Middle frontal gyrus (tissue), 1 donor: Measurements from ENCODE around the gene MLX.
A peak's percentile ranks its signal among the peaks of the same experiment; 100 is the strongest.
"Not testable (repeated sequence)": the region's sequence is repeated elsewhere in the genome, so short reads cannot be mapped to it uniquely, and the experiment has no call there.

Experiments
- DNase-seq: peaks from one replicate; pipeline ENCODE4 v3.0.0-alpha.2; 2015; ENCODE audit warnings: low spot score; ENCODE audit errors: extremely low spot score

MLX gene

DNA sequence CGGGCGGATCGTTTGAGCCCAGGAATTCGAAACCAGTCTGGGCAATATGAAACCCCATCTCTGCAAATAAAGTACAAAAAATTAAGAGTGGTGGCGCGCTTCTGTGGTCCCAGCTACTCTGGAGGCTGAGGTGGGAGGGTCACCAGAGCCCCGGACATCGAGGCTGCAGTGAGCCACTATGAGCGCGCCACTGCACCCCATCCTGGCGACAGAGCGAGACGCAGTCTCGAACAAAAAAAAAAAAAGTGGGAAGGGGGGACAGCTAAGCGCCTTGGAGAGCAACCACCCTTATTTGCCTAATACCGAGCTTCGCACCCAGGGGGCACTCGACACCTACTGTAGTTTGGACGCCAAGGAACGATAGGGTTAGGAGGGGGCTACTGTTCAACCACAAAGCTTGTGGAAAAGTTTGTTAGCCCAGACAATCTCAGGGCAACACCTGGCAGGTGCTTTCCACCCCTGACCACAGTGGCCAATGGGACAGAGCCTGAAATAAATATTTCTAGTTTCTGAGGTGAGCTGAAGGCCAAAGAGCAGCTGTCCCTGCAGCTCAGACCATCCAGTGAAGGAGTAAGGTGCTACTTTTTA is 11.5 kb downstream of the MLX start:
- DNase-seq = no peak

DNA sequence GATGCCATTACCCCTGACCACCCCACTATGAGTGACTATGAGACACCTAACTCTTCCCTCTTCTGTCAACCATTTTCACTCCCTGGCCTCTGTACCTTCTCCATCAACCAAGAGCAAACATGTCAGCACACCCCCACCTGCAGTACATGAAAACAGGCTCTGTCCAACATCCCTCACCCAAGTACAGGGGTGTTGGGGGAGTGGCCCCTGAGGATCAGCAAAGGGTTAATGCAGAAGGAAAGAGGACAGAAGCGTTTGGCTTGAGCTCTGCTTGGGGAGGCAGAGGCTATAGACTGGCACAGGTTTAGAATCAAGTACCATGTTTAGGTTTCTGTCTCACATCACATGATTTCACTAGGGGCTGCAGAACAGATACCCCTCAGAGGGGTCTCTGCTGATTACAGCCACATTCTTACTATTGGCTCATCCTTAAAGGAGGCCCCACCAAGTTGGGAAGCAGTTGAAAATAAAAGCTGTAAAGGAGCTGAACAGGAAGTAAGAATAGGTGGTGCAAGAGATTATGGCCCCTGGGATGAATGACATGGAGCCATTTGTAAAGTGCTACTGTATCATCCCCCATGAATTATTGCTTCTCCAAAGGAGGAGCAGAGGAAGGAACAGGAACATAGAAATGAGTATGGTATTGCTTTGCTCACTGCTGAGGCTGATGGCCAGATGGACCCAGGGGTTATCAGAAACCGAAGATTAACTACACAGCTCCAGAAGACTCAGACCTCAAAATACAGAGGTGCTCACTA is 13.1 kb downstream of the MLX start:
- no peak for DNase-seq

DNA sequence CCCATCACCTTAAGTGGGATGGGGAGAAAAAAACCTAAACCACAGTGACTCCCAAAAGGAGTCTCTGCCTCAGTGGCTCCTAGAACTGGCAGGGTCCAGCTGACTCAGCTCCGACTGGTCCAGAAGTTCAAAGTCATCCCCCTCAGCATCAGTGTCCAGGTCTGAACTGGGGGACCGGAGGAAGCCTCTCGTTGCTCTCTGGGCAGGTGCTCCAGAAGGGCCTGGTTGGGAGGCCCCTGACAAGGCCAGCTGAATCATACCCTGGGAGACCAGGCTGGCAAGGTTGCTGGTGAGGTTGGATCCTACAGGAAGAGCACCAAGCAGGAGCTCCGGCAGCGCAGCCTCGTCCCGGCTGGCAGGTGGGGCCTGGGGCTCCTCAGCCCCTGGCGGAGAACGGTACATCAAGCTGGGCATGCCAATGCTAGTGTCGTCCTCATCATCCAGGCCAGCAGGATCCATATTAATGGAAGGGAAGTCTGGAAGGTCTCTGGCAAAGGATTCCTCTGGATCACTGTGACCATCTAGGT is 14.9 kb downstream of the MLX start:
- no peak for DNase-seq

DNA sequence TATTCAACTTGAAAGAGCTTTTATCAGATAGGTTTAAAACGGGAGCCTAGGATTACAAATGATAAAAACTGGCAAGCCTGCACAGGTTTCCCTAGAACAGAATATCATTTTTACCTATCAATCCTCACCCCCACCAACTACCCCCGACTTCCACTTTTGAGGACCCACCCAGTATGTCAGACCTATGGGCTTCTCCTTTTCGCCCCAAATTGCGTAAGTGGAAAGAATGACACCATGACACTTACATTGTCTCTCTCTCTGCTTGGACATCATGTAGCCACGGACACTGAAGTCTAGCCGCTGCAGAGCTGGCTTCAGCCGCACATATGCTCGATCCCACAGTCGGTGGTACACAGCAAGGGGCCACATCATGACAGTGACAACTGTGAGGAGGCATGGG is 18.0 kb downstream of the MLX start:
- DNase-seq = no peak

DNA sequence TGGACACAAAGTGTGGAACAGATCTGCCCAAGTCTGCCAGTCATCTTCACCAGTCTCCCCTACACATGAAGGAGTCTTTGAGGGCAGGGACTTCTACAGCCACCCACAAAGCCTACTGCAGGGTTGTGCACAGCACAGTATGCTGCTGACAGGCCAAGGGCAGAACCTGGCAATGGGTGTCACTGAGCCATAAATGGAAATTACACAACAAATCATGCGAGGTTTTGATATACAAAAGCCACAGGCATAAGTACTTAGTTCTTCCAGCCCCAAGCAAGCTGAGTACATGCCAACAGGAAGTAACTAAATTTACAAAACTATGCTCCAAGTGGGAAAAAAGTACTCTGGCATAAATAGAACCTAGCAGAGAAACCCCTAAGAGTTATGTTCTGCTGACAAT is 18.5 kb downstream of the MLX start:
- DNase-seq = no peak

DNA sequence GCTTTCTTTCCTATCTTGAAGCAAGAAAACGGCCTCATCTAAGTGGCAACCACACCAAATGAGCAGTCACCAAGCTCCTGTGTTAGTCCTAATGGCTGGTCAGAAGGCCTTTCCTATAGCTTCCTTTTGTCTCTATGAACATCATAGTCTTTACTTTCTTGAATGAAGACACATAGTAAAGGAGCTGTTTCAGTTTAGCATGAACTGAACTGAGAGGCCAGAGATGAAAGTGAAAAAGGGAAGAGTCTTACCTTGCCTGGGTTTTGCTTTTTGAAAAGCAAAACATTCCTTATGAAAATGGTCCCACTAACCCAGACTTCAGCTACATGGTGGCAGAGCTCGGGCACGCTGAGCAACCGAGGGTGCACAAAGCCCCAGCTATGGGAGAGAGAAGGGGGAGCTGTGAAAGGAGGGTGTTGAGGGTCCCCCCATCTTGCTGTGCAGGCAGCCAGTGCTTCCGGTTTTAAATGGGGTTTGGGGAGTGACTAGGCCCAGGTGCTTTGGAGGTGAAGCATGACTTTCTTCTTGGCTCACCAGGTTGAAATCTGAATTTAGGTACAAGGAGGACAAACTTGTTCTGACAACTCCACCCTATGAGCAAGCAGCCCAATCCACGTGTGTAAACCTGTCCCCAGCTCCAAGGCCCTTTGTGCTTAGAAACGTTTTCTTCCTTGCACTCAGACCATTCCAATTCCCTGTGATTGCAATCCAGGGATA is 19.8 kb downstream of the MLX start:
- no peak for DNase-seq

DNA sequence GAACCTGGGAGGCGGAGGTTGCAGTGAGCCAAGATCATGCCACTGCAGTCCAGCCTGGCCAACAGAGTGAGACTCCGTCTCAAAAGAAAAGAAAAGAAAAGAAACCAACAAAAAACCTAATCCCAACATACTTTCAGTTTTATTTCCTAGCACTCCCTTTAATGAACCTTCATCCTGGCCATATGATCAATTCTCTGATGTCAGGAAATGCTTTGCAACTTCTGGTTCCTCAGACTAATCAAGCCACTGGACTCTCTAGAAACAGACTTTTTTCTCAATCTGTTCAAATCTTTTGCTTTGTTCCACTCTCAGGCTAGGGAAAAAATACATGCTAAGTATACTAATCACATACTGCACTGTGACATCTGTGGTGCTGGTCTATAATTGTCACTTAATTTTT is 24.0 kb downstream of the MLX start:
- DNase-seq = no peak

DNA sequence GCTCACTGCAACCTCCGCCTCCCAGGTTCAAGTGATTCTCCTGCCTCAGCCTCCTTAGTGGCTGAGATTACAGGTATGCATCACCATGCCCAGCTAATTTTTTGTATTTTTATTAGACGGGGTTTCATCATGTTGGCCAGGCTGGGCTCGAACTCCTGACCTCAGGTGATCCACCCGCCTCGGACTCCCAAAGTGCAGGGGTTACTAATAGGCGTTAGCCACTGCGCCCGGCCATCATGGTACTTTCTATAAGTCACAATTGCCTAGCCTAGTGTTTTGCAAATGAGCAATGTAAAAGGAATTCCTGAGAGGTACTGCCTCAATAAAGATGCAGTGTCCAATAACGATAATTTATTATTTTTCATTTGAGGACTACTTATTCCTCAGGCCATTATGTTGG is 24.5 kb downstream of the MLX start:
- no peak for DNase-seq

DNA sequence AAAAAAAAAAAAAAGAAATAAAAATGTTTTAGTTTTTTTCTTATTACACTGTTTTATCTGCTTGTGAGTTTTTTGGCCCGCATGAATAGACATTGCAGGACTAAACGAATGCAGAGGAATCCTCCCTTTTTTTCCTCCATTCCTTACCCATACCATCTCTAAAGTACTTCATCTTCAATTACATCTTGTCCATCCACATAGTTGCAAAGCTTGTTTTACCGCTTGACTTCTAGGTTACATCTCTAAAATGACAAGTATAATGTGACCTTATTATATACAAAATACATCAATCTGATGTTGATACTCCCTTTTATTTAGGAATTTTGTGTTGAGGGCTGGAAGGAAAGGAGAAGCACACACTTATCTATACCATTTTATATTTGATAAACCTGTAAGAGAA is 29.5 kb downstream of the MLX start:
- no peak for DNase-seq

DNA sequence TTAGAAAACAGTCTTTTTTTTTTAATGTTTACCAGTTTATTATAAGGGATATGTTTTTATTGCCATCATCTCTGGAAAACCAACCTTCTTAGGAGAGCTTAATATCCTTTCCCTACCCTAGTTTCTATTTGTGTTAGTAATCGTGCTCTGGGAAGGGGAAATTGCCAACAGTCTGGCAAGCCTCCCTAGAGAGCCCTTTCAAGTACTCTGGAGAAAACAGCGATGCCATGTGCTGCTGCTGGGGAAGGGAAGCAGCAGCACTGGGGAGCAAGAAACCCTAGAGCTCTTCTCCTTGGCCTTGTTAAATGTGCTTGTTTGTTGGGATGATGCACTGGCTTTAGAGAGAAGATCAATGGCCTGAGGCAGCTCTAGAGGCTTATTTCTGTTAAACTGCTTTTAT is 32.0 kb downstream of the MLX start:
- no peak for DNase-seq

DNA sequence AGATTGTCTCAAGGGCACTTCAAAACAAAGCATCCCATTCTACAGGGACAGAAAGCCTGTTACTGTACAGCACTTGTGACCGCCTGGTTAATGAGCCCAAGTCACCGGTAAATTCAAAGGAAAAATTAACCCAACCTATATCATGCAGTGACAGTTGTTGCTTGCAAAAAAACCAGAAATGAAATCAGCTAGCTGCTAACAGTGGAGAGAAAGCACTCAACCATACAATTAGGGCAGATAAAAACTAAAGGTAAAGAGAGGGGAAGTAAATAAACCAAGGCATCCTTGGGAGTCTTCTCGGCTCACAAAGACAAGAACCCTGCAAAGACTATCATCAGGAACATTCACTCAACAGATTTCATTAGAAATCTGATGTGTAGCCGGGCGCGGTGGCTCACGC is 36.4 kb downstream of the MLX start:
- no peak for DNase-seq

DNA sequence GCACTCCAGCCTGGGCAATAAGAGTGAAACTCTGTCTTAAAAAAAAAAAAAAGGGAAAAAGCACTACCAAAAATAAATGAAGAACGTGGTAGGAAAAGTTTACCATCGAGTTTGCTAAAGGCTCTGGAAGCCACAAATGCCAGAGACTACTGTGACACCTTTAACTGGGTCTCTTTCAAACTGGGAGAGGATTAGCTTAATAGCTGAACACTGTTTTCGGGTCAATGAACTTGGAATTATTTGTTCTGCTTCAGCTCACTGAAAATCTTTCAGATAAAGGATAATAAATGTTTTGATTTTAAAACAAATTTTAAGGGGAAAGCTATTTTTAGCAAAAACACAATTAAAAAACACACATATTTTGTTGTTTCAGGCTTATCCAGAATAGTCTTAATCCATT is 40.9 kb downstream of the MLX start:
- DNase-seq = no peak

DNA sequence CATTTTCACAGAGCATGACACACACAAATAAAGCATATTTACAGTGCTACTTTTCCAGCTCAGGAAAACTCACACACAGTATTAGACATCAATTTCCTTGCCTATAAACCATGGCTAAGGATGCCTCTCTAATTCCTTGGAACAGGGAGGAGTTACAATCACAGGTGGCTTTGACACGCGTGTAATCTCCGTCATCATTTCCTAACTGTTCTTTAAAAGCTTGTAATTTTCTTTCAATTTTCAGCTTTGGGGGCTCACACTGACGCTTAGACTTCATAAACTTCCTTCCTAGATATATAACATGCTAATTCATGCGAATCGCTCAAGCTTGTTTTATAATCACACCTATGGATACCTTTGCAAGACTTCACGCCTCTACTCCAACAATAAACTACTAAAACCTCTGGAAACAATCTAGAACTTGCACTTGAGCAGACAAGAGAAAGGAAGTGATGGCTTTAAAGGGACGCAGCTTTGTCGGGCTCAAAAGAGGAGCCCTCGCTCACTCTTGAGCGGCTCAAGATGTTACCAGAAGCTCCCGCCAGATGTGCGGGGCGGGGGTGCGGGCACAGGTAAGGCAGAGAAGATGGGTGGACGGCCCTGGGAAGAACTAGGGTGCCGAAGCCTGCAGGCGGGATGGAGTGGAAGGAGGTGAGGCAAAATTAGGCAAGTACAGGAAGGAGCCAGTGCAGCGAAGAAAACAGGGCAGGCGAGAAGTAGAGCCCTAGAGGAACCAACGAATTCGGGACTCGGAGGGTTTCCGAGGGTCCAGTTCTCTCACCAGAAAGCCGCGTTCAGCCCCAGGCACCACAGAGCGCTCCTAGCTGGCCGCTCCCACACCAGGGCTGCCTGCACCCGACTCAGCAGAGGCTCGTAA is 41.6 kb downstream of the MLX start:
- DNase-seq = no peak

DNA sequence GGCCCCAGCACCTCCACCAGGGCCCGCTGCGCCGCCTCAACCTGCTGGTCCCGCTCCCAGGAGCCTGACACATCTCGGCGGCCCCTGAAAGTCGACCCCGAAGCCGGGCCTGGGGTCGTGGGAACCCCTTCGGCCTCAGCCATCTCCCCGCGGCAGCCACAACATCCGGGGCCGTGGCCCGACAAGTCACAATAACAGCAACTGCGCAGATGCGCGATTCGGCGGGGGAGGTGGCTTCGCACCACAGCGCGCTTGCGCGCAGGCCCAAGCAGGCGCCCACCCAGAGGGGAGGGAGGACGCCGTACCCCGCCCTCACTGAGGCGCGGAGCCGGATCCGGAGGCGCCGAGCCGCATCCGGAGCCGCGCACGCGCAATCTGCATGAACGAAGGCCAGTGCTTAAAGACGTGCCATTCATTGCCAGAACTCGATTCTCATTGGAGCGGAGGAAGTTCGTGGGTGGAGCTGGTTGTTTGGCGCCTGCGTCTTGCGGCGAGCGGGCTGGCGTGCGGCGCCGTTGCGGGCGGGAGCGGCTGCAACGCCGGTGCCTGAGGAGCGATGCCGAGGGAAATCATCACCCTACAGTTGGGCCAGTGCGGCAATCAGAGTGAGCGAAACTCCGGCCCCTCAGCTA is 42.4 kb downstream of the MLX start, which contains the start of the genes RETREG3 and TUBG1:
TSS of gene RETREG3 (minus strand) at position 193 of the 632 bp plus-strand sequence. CDS start at position 143, 50 bp downstream.
TSS of gene TUBG1 (plus strand) at position 502 of the 632 bp plus-strand sequence. CDS start at position 557, 55 bp downstream.
- DNase-seq = peak; percentile 98

DNA sequence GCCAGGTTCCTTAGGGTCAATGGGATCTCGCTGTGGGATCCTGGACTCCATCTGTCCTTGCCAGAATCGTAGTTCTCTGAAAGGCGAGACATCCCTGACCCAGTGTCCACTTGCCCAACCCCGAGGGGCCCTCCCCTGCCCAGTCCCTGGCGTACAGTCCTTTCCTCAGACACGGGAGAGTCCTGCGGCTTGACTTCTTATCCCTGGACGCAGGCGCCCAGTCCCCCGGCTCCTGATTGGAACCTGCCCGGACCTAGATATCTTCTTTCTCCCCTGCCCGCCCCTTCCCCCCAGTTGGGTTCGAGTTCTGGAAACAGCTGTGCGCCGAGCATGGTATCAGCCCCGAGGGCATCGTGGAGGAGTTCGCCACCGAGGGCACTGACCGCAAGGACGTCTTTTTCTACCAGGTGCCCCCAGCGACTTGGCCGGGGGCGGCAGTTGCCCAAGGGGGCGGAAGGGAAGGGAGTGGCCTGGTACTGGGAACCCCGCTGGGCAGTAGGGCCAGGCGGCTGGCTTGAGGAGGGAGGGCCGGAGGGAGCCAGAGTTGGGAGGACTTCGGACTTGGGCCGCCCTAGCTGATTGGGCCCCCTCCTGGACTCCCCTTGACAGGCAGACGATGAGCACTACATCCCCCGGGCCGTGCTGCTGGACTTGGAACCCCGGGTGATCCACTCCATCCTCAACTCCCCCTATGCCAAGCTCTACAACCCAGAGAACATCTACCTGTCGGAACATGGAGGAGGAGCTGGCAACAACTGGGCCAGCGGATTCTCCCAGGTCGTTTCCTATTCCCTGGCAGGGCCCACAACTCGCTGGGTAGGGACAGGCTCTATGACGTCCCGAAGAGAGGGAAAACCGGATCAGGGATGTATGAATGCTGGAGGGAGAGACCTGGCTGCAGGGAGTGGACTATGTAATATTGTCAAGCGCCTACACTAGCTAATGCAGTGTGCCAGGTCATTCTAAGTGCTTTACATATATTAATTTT is 43.2 kb downstream of the MLX start:
- not testable (repeated sequence) for DNase-seq

DNA sequence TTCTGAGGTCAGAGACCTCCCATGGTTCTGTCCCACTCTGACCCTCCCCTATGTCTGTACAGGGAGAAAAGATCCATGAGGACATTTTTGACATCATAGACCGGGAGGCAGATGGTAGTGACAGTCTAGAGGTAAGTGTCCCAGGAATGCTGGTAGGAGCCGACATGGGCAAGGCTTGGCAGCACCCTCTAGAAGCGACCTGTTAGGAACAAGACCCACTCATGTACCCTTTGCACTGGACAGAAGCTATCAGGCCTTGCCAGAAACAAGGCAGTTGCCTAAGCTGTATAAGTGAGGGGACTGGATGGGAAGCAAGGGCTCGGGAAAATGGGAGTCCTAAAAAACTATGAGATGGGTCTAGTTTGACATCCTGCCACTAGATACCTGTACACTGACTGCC is 45.1 kb downstream of the MLX start:
- DNase-seq = no peak

DNA sequence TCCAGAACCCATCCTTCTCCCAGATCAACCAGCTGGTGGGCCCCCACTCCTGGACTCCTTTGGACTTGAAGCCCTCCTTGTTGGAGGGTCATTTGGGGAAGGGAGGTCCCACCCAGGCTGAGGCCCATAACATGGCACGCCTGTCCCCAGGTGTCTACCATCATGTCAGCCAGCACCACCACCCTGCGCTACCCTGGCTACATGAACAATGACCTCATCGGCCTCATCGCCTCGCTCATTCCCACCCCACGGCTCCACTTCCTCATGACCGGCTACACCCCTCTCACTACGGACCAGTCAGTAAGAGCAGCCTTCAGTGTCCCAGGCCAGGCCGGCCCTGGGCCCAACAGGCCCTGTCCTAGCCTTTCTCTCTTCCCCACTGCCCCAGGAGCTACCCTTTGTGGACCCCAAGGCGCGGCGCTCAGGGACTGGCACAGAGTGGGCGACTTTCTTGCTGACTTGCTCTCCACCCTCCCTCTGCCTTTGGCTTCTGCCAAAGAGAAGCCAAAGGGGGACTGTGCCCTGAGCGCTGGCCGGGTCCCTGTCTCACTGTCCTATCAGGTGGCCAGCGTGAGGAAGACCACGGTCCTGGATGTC is 46.9 kb downstream of the MLX start:
- no peak for DNase-seq

DNA sequence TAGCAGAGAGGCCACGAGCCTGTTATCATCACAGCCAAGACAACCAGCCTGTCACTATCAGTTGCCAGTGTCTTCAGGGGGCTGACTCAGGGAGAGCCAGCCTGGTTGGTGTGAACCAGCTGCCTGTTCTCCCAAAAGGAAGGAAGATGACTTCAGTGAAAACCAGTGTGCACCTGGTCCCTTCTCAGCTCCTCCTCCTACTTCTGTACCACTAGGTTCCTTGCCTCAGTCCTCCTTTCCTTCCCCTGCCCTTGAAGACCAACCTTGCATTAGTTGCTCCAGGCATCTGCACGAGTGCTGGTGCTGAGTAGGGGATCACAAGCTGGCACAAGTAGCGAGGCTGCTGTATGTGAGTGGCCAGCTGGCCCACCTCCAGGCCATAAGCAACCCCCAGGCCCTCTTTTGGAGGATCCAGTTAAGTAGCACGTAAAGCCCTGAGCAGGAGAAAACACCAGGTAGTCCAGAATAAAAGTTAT is 51.1 kb downstream of the MLX start:
- DNase-seq = no peak
